HG03469 (cell line): ENCODE data around the gene NLRP1.
A peak's percentile ranks its signal among the peaks of the same experiment; 100 is the strongest.

ENCODE experiments used
- ATAC-seq: cut with Tn5 transposase; IDR thresholded peaks from one replicate; pipeline ENCODE4 v1.9.1; 2021; ENCODE audit warnings: mild to moderate bottlenecking, moderate library complexity, moderate number of reproducible peaks; ENCODE audit not compliant: unreplicated experiment

NLRP1 gene

GRCh38 chr17:5526821-5527598, 57.3 kb downstream of the NLRP1 start:
- ATAC-seq, result no peak

DNA sequence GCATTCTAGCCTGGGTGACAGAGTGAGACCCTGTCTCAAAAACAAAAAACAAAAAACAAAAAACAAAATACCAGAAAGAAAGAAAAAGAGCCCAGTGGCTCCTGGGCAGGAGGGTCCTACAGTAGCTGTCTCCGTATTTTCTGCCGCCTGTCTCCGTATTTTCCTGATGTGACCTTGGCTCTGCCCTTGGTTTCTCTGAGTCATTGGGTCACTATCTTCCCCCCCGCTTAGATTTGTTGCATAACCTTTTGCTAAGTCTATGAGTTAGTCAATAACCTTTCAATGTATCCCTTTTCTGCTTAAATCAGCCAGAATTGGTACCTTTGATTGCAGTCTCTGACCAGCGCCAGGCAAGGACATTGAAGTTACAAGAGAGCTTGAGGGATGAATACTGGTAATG, 61.1 kb downstream of the NLRP1 start:
- no peak for ATAC-seq

DNA sequence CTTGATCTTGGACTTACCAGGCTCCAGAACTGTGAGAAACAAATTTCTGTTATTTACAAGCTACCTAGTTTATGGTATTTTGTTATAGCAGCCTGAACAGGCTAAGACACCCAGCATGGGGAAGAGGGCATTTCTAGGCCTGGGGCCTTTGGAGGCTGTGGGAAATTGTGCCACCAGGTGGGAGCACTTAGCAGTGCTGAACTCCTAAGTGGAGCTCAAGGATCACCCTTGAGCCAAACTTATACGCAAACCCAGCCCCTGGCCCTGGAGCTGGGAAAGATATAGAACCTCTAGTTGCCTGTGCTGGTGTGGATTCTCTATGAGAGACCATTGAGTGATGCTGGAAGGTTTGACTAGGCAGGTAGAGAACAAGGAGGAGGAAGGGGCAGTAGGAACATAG, 61.8 kb downstream of the NLRP1 start:
- no peak for ATAC-seq

GRCh38 chr17:5516060-5516792, 68.1 kb downstream of the NLRP1 start:
- no peak for ATAC-seq

- no peak for ATAC-seq
These were observed 69.3 kb downstream of the NLRP1 start for GRCh38 chr17:5514976-5515375.

DNA sequence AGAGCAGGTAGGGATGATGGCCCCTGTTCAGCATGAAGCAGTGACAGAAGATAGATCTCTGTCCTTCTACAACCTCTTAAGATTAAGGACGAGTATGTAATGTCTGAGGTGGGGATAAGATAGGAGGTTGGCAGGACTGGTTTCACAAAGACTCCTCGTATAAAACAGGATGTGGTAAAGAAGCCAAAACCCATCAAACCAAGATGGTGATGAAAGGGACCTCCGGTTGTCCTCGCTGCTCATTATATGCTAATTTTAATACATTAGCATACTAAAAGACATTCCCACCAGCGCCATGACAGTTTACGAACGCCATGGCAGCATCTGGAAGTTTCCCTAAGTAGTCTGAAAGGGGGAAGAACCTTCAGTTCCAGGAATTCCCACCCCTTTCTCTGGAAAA, 70.7 kb downstream of the NLRP1 start:
- ATAC-seq, result no peak

GRCh38 chr17:5511401-5512225, 72.7 kb downstream of the NLRP1 start:
- ATAC-seq, result no peak

- no peak for ATAC-seq
These were observed 73.5 kb downstream of the NLRP1 start for GRCh38 chr17:5510771-5511170.

DNA sequence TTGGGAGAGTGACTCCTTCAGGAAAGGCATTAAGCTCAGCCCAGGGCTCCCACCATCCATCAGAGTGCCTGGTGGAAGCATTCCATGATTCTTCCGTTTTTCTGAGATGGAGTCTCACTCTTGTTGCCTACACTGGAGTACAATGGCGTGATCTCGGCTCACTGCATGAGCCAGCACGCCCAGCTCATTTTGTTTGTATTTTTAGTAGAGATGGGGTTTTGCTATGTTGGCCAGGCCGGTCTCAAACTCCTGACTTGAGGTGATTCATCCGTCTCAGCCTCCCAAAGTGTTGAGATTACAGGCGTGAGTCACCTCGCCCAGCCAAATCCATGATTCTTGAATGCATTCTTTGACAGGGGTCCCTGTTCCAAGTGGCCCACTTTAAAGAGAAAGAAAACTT, 74.8 kb downstream of the NLRP1 start:
- no peak for ATAC-seq

GRCh38 chr17:5508810-5509209, 75.5 kb downstream of the NLRP1 start:
- no peak for ATAC-seq

DNA sequence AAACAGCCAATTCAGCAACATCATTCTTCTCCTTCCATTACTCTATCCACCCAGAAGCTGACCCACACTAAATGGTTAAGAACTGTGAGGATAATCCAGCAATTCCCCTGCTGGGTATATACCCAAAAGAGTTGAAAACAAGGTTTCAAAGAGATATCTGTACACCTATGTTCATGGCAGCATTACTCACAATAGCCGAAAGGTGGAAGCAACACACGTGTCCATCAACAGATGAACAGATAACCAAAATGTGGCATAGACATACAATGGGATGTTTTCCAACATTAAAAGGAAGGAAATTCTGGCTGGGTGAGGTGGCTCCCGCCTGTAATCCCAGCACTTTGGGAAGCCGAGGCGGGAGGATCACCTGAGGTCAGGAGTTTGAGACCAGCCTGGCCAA, 78.0 kb downstream of the NLRP1 start:
- no peak for ATAC-seq

DNA sequence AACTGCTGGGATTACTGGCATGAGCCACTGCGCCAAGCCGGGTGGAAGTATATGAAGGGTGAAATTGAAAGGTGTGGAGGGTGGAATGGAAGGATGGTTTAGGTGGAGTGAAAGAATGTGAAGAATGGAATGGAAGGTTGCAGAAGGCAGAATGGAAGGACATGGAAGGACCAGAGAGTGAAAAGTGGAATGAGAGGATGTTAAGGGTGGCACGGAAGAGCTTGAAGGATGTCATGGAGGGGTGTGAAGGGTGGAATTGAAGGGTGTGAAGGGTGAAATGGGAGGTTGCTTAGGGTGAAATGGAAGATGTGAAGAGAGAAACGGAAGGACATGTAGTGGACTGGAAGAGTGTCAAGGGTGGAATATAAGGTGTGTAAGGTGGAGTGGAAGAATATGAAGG, 81.8 kb downstream of the NLRP1 start:
- no peak for ATAC-seq

DNA sequence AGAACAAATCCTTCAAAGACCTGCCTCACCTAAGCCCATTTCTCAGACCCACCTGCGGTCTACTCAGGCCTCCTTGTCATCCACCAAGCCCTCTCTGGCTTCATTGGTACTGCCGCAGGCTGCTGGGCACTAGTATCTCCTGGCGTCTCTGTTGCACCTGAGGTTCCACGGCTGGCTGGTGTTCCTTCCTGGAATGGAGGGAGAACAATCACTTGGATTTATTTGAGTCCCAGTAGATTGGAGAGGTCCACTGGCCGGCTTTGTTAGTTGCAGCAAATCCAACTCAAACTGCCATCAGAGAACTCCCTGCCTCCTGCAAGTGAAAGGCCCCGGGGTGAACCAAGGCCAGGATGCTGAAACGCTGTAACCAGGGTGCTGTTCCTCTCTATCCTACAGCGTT, 82.6 kb downstream of the NLRP1 start:
- ATAC-seq, result no peak

- no peak for ATAC-seq
These were observed 83.5 kb downstream of the NLRP1 start for GRCh38 chr17:5500589-5501391.

- no peak for ATAC-seq
These were observed 84.1 kb downstream of the NLRP1 start for GRCh38 chr17:5500247-5500588.

DNA sequence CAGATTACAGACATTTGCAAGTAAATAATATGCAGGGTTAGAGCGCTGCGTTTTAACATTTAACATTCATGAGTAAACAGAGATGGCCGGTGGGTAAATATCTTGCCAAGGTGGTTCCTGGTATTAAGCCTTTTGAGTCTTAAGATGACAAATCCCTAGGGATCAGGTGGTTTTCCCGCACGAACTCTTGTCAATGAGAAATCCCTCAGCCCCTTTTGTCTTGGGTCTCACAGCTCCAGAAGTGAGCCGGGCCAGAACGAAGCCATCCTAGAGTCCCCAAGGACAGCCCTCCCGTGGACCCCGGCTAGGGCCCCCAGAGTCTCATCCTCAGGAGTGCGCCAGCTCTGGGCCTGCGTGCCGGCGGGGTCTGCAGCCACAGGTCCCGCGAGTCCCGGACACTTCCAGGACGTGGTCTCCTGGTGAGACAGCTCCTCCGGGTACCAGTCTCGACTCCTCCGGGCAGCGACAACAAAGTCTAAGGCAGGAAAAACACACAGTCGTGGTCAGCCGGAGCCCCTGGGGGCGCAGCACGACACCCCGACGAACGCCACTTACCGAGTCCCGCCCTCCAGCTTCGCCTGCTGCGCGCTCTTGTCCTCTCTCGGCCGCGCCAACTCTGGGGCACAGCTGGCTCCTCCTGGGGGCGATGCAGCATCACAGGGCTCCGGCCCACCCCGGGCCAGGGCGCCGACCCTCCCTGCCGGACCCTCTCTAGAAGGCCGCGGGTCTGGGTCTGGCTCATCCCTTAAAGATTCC, 84.7 kb downstream of the NLRP1 start:
- ATAC-seq, result no peak

DNA sequence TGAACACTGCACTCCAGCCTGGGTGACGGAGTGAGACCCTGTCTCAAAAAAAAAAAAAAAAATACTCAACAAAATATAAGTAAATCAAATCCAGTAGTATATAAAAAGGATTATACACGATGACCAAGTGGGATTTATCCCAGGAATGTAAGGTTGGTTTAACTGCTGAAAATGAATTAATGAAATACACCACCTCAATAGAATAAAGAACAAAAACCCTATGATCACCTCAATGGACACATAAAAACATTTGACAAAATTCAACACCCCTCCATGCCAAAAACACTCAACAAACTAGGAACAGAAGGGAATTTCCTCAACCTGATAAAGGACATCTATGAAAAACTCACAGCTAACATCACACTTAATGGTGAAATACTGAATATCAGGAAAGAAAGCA, 91.3 kb downstream of the NLRP1 start:
- ATAC-seq, result no peak

DNA sequence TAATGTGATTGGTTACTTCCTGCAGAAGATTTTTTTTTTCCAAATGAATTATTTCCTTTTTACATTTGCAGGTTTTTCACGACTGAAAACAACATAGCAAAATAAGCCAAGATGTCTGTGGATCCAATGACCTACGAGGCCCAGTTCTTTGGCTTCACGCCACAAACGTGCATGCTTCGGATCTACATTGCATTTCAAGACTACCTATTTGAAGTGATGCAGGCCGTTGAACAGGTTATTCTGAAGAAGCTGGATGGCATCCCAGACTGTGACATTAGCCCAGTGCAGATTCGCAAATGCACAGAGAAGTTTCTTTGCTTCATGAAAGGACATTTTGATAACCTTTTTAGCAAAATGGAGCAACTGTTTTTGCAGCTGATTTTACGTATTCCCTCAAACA, 95.6 kb downstream of the NLRP1 start:
- ATAC-seq, result no peak

DNA sequence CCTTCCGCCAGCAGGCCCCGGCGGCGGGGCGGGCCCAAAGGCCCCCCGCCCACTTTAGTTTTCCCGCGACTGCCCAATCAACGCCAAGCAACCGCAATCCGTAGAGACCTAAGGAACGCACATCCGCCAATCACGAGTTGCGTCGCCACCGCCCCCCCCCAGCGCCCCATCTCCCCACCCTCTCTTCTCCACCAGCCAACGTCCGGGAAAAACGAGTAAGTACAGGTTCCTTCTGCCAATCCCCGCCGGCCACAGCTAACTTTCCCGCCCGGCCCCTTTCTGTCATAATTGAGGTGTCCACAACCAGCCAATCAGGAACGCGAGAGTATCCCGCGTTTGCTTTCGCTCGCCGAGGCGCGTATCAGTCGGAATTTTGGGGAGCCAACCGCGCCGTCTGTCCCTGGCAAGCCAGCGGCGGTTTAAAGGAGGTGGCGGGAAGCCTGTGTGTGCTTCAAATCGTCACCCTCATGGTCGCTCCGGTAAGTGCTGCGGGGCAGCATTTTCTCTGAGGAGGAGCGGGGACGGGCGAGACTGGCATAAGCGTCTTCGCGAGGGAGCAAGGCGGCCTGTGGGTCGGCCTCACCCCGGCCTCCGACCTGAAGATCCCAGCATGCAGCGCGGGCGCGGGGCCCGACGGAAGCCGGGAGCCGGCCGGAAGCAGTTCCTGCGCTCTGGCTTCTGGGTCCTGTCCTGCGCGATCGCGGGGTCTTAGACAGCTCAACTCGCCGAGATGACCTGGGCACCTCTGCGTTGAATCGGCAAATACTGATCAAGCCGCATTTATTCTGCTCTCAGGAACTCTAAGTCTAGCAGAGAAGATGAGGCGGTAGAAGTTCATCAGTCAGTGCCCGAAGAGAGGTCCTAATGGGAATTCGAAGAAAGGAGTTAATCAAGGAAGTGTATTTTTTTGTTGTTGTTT, 97.8 kb downstream of the NLRP1 start, which contains the start of gene MIS12:
Gene MIS12, plus strand, starts transcription at position 361 of the 919 bp plus-strand sequence. CDS start 2,297 bp downstream, outside the sequence.
- ATAC-seq, result peak; percentile 47
